Mammary epithelial cell (primary cell): Measurements from ENCODE around the gene ARHGAP29.

Experiments used
- CTCF ChIP-seq, 2 donors: IDR thresholded peaks in 1 of 2; conservative IDR thresholded peaks in 1 of 2; 2 replicates each; pipeline ENCODE4 v1.5.1; 2011 to 2012; ENCODE audit warnings: inconsistent platforms in 2 of 2, low read length in 2 of 2, mild to moderate bottlenecking in 2 of 2, control low read depth in 1 of 2, low read depth in 1 of 2; ENCODE audit not compliant: insufficient read depth in 1 of 2; ENCODE audit errors: extremely low read depth in 1 of 2
- EZH2 ChIP-seq: IDR thresholded peaks from 2 replicates; pipeline ENCODE4 v1.6.1; 2012; ENCODE audit warnings: low read length, inconsistent platforms, borderline replicate concordance

- TF ChIP-seq CTCF (conservative IDR thresholded peaks at IDR 0.05 in 1 of 2, IDR thresholded peaks at IDR 0.05 in 1 of 2; ENCODE audit: extremely low read depth in 1 of 2, insufficient read depth in 1 of 2, low read depth in 1 of 2, low read length in 2 of 2) = no peak
- TF ChIP-seq EZH2 = no peak
Observed at GRCh38 chr1:94235189-94236012, 2.0 kb downstream of the ARHGAP29 start.
